Sigmoid colon (tissue), 7 donors: ENCODE data around the gene CCNY. TPM values are rescaled to one million over a fixed set of nuclear protein-coding genes. Genes with fewer than 3 reads are reported as not detected.
A peak's percentile ranks its signal among the peaks of the same experiment; 100 is the strongest.

ENCODE experiments used
- DNase-seq: peaks from one replicate; pipeline ENCODE4 v3.0.0-alpha.2; 2019
- H3K27ac ChIP-seq, 4 donors: fragments of 200-600 bp; sonication (generic); one replicate each; pipeline ENCODE4 v1.5.1; 2016 to 2019; ENCODE audit warnings: mild to moderate bottlenecking in 1 of 4
- H3K27me3 ChIP-seq, 3 donors: fragments of 200-600 bp; sonication (generic); one replicate each; pipeline ENCODE4 v1.5.1; 2019; ENCODE audit warnings: mild to moderate bottlenecking in 1 of 3
- H3K36me3 ChIP-seq, 4 donors: fragments of 200-600 bp; sonication (generic); one replicate each; pipeline ENCODE4 v1.5.1; 2016 to 2019
- H3K4me1 ChIP-seq, 4 donors: fragments of 200-600 bp; sonication (generic); one replicate each; pipeline ENCODE4 v1.5.1; 2017 to 2019
- H3K4me3 ChIP-seq, 4 donors: fragments of 200-600 bp; sonication (generic); one replicate each; pipeline ENCODE4 v1.5.1; 2017 to 2019; ENCODE audit warnings: mild to moderate bottlenecking in 2 of 4, moderate library complexity in 1 of 4
- H3K9me3 ChIP-seq, 4 donors: fragments of 200-600 bp in 3 of 4; sonication (generic) in 3 of 4; one replicate each; pipeline versions ENCODE4 v1.5.1 to v1.6.1; 2013 to 2019
- EP300 ChIP-seq, 4 donors: sonication (generic); formaldehyde crosslinking; IDR thresholded peaks; one replicate each; pipeline ENCODE4 v1.6.1; 2017; ENCODE audit warnings: antibody characterized with exemption in 4 of 4
- POLR2A ChIP-seq, 2 donors: fragments of 450-650 bp; IDR thresholded peaks; one replicate each; pipeline ENCODE4 v1.6.1; 2016; ENCODE audit warnings: antibody characterized with exemption in 2 of 2, mild to moderate bottlenecking in 2 of 2, moderate library complexity in 2 of 2
- POLR2AphosphoS5 ChIP-seq, 4 donors: sonication (generic); formaldehyde crosslinking; IDR thresholded peaks; one replicate each; pipeline ENCODE4 v1.6.1; 2017; ENCODE audit warnings: antibody characterized with exemption in 4 of 4
- WGBS, 2 donors: extraction: QIAGEN DNeasy Blood & Tissue Kit; methylation state at CpG; one replicate each; pipeline ENCODE4 v1.1.7; 2013; 5-methylcytosine and 5-hydroxymethylcytosine counted together
- intact Hi-C: fragments of 100-400 bp; cut with DNase I; formaldehyde crosslinking; loops from one replicate; pipeline ENCODE4 v1.15.1; 2023
- polyA plus RNA-seq, 3 donors: library from polyadenylated mRNA; stranded (reverse); fragments of 200-250 nt; gene quantifications; one replicate each; pipeline ENCODE4 v1.2.3, GENCODE V29; 2013
- total RNA-seq, 4 donors: library from RNA; depleted of rRNA; stranded (reverse); fragments of >200 nt; gene quantifications; one replicate each; pipeline ENCODE4 v1.1.0, GENCODE V29; 2016
- TF ChIP-seq, protein P1 (sequence below), 4 experiments: fragments of 450-650 bp in 3 of 4; fragments of 200-600 bp in 1 of 4; IDR thresholded peaks; one replicate each; pipeline ENCODE4 v1.5.1; 2016 to 2019; ENCODE audit warnings: antibody characterized with exemption in 4 of 4, mild to moderate bottlenecking in 3 of 4, moderate library complexity in 2 of 4
- donor health status: healthy with polysubstance abuse.
- donor health status: Bipolar disorder and iron deficiency.
- donor health status: healthy.

CCNY gene
- total and polyA plus RNA-seq, 7 donors: 24.0 to 45.7 (median 35.7) TPM

GRCh38 chr10:35342183-35342753 lies 6.0 kb downstream of the CCNY start:
- Histone ChIP-seq H3K4me1 (peaks cover 0 to 73% (median 54%) of the 10 kb centered on the region in 4 donors), H3K9me3 (no peaks in the 10 kb centered on the region), H3K27ac (no peak overlapping the region), H3K27me3 (no peaks in the 10 kb centered on the region), H3K36me3 (no peaks in the 10 kb centered on the region), H3K4me3 (no peak overlapping the region)
- intact Hi-C loops: no loop called here
- WGBS, 2 donors: 93% methylated on average over 5 of the region's 5 CpGs
- TF ChIP-seq, protein P1, sequence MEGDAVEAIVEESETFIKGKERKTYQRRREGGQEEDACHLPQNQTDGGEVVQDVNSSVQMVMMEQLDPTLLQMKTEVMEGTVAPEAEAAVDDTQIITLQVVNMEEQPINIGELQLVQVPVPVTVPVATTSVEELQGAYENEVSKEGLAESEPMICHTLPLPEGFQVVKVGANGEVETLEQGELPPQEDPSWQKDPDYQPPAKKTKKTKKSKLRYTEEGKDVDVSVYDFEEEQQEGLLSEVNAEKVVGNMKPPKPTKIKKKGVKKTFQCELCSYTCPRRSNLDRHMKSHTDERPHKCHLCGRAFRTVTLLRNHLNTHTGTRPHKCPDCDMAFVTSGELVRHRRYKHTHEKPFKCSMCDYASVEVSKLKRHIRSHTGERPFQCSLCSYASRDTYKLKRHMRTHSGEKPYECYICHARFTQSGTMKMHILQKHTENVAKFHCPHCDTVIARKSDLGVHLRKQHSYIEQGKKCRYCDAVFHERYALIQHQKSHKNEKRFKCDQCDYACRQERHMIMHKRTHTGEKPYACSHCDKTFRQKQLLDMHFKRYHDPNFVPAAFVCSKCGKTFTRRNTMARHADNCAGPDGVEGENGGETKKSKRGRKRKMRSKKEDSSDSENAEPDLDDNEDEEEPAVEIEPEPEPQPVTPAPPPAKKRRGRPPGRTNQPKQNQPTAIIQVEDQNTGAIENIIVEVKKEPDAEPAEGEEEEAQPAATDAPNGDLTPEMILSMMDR (IDR thresholded peaks at IDR 0.05): no peak
- no peak for TF ChIP-seq POLR2A (IDR thresholded peaks at IDR 0.05)
- no peak for TF ChIP-seq EP300 (IDR thresholded peaks at IDR 0.05)
- no peak for TF ChIP-seq POLR2AphosphoS5 (IDR thresholded peaks at IDR 0.05)
- no peak for DNase-seq

DNA sequence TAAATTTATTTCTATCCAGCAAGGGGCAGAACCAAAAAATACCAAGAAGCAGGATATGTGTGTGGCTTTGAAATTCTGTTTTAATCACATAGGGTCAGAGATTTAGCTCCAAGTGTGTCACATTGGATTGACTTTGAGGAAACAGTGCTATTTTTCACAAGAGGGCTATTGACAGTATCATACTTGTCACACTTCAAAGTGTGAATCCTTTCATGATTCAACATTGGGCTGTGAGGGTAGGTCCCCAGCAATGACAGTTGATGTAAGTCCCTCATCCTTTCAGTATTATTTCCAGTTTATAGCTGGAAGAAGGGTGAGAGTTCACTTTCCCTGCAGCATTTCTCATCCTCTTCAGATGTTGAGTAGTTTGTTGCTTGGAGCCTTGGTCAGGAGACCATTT lies 7.4 kb downstream of the CCNY start:
- Histone ChIP-seq H3K4me1 (peaks cover 0 to 76% (median 59%) of the 10 kb centered on the region in 4 donors), H3K27ac (no peak overlapping the region), H3K4me3 (no peak overlapping the region), H3K9me3 (no peaks in the 10 kb centered on the region), H3K27me3 (no peaks in the 10 kb centered on the region), H3K36me3 (no peaks in the 10 kb centered on the region)
- no peak for DNase-seq
- TF ChIP-seq, protein P1 (IDR thresholded peaks at IDR 0.05): no peak
- TF ChIP-seq EP300 (IDR thresholded peaks at IDR 0.05) (no peak), POLR2A (IDR thresholded peaks at IDR 0.05) (no peak), POLR2AphosphoS5 (IDR thresholded peaks at IDR 0.05) (no peak)
- intact Hi-C loops: no loop called here

GRCh38 chr10:35345383-35345742 lies 9.1 kb downstream of the CCNY start:
- Histone ChIP-seq H3K9me3 (no peaks in the 10 kb centered on the region), H3K4me3 (no peak overlapping the region), H3K27me3 (no peaks in the 10 kb centered on the region), H3K27ac (no peak overlapping the region), H3K4me1 (peaks cover 0 to 77% (median 64%) of the 10 kb centered on the region in 4 donors), H3K36me3 (no peaks in the 10 kb centered on the region)
- DNase-seq: no peak
- WGBS, 2 donors: 98 to 99% methylated on average over 5 of the region's 5 CpGs
- intact Hi-C loops: no loop called here
- TF ChIP-seq, protein P1 (IDR thresholded peaks at IDR 0.05): no peak
- TF ChIP-seq EP300 (IDR thresholded peaks at IDR 0.05) (no peak), POLR2A (IDR thresholded peaks at IDR 0.05) (no peak), POLR2AphosphoS5 (IDR thresholded peaks at IDR 0.05) (no peak)

GRCh38 chr10:35346248-35346647 lies 9.9 kb downstream of the CCNY start:
- peaks cover 0 to 77% (median 64%) of the 10 kb centered on the region in 4 donors for H3K4me1 ChIP-seq
- no peak for DNase-seq
- no peak for TF ChIP-seq POLR2AphosphoS5 (IDR thresholded peaks at IDR 0.05)
- H3K4me3 ChIP-seq: no peak overlapping the region
- no peaks in the 10 kb centered on the region for H3K27me3 ChIP-seq
- intact Hi-C loops: no loop called here
- no peaks in the 10 kb centered on the region for H3K9me3 ChIP-seq
- H3K27ac ChIP-seq: no peak overlapping the region
- no peaks in the 10 kb centered on the region for H3K36me3 ChIP-seq

GRCh38 chr10:35347121-35347562 lies 10.8 kb downstream of the CCNY start:
- DNase-seq: no peak
- intact Hi-C loops: no loop called here
- Histone ChIP-seq H3K27me3 (no peaks in the 10 kb centered on the region), H3K4me1 (peaks cover 0 to 78% (median 68%) of the 10 kb centered on the region in 4 donors), H3K27ac (peak overlapping the region in 2 of 4 donors; percentile 16 to 63), H3K9me3 (no peaks in the 10 kb centered on the region), H3K36me3 (no peaks in the 10 kb centered on the region), H3K4me3 (no peak overlapping the region)
- no peak for TF ChIP-seq POLR2AphosphoS5 (IDR thresholded peaks at IDR 0.05)
- TF ChIP-seq POLR2A (IDR thresholded peaks at IDR 0.05): no peak
- TF ChIP-seq EP300 (IDR thresholded peaks at IDR 0.05): no peak
- TF ChIP-seq, protein P1 (IDR thresholded peaks at IDR 0.05): no peak
- 63 to 69% methylated on average over 2 of the region's 2 CpGs for WGBS, 2 donors
